H1 (cell line): ENCODE measurements around the gene ATP7A. TPM values are rescaled to one million over a fixed set of nuclear protein-coding genes. Genes with fewer than 3 reads are reported as not detected.

Experiments
- CTCF ChIA-PET: fragments of 300-600 bp; sonication (Branson Sonifier 250); formaldehyde crosslinking; loops from one replicate; lab custom pipeline; 2021; ENCODE audit not compliant: partially characterized antibody; lab: Charles Lee
- POLR2A ChIA-PET: fragments of 300-600 bp; sonication (Branson Sonifier 250); formaldehyde crosslinking; loops from one replicate; lab custom pipeline; 2021; ENCODE audit warnings: inconsistent platforms; ENCODE audit not compliant: partially characterized antibody; lab: Charles Lee
- DNase-seq, 2 experiments: peaks; one replicate each; pipeline versions ENCODE4 v3.0.0 to v3.0.0-alpha.2; 2010 to 2022; ENCODE audit warnings: low spot score in 2 of 2, low read depth in 1 of 2, mixed read lengths in 1 of 2
- FAIRE-seq: peaks from 2 replicates; lab custom pipeline; 2011; peaks lifted over from hg19 to GRCh38; lab: Jason Lieb, UNC
- H2AFZ ChIP-seq: 2 replicates; pipeline ENCODE4 v1.8.1; 2012; ENCODE audit warnings: low read length, inconsistent platforms
- H2AK5ac ChIP-seq: 2 replicates; pipeline ENCODE4 v1.6.1; 2013; ENCODE audit warnings: low read depth, low read length
- H2BK120ac ChIP-seq: replicated peaks from 2 replicates; pipeline ENCODE3; 2013; ENCODE audit warnings: low read depth, low read length, inconsistent platforms
- H2BK12ac ChIP-seq: 2 replicates; pipeline ENCODE4 v1.6.1; 2013; ENCODE audit warnings: low read depth, low read length
- H2BK15ac ChIP-seq: 2 replicates; pipeline ENCODE4 v1.6.1; 2013; ENCODE audit warnings: low read length
- H2BK20ac ChIP-seq: 2 replicates; pipeline ENCODE4 v1.6.1; 2013; ENCODE audit warnings: low read length
- H2BK5ac ChIP-seq: 2 replicates; pipeline ENCODE4 v1.6.1; 2013; ENCODE audit warnings: low read depth, low read length
- H3K14ac ChIP-seq: 2 replicates; pipeline ENCODE4 v1.6.1; 2013; ENCODE audit warnings: inconsistent platforms; ENCODE audit not compliant: insufficient read length
- H3K18ac ChIP-seq: 2 replicates; pipeline ENCODE4 v1.6.1; 2013; ENCODE audit warnings: low read length; ENCODE audit errors: extremely low read depth
- H3K23ac ChIP-seq: 2 replicates; pipeline ENCODE4 v1.6.1; 2013; ENCODE audit warnings: inconsistent platforms; ENCODE audit not compliant: insufficient read length
- H3K23me2 ChIP-seq: 2 replicates; pipeline ENCODE4 v1.6.1; 2013; ENCODE audit warnings: low read depth, low read length
- H3K27ac ChIP-seq: 2 replicates; pipeline ENCODE4 v1.6.1; 2011; ENCODE audit warnings: low read depth, low read length, inconsistent platforms
- H3K27me3 ChIP-seq, 4 experiments: replicated peaks in 1 of 4; 1 replicate in 1 of 4; 2 replicates in 3 of 4; pipeline versions ENCODE4 v1.6.1 to v1.8.1; 2011 to 2013; ENCODE audit warnings: low read length in 3 of 4, mild to moderate bottlenecking in 3 of 4, inconsistent platforms in 2 of 4, mixed read lengths in 2 of 4, moderate library complexity in 1 of 4; ENCODE audit not compliant: control insufficient read depth in 3 of 4, insufficient read depth in 3 of 4; ENCODE audit errors: extremely low read depth in 1 of 4
- H3K36me3 ChIP-seq, 4 experiments: 2 replicates each; pipeline versions ENCODE4 v1.6.1 to v1.8.1; 2011 to 2013; ENCODE audit warnings: mild to moderate bottlenecking in 4 of 4, low read length in 3 of 4, moderate library complexity in 2 of 4, control low read depth in 1 of 4, inconsistent platforms in 1 of 4; ENCODE audit not compliant: insufficient read depth in 4 of 4, control insufficient read depth in 2 of 4
- H3K4ac ChIP-seq: replicated peaks from 2 replicates; pipeline ENCODE3; 2013; ENCODE audit warnings: low read length, low read depth, mixed read lengths, inconsistent platforms; ENCODE audit not compliant: insufficient read length
- H3K4me1 ChIP-seq, 4 experiments: replicated peaks in 1 of 4; 1 replicate in 1 of 4; 2 replicates in 3 of 4; pipeline versions ENCODE4 v1.6.1 to v1.8.1; 2011 to 2013; ENCODE audit warnings: low read length in 3 of 4, inconsistent platforms in 2 of 4, mixed read lengths in 1 of 4; ENCODE audit not compliant: insufficient read depth in 4 of 4, control insufficient read depth in 3 of 4
- H3K4me2 ChIP-seq, 2 experiments: 2 replicates each; pipeline versions ENCODE4 v1.6.1 to v1.8.1; 2011 to 2013; ENCODE audit warnings: low read depth in 2 of 2, low read length in 2 of 2, control low read depth in 1 of 2, inconsistent platforms in 1 of 2, mild to moderate bottlenecking in 1 of 2; ENCODE audit not compliant: insufficient read depth in 1 of 2
- H3K4me3 ChIP-seq, 4 experiments: fragments of 200-600, 300-600 bp in 1 of 4; sonication (generic), shearing (Covaris generic), sonication (Bioruptor Twin) in 1 of 4; 2 replicates each; pipeline versions ENCODE4 v1.5.1 to v1.8.1; 2011 to 2016; ENCODE audit warnings: low read length in 4 of 4, low read depth in 3 of 4, control low read depth in 2 of 4, inconsistent platforms in 2 of 4, mild to moderate bottlenecking in 2 of 4, mixed read lengths in 1 of 4, moderate library complexity in 1 of 4; ENCODE audit not compliant: insufficient read depth in 2 of 4; ENCODE audit errors: extremely low read depth in 1 of 4
- H3K56ac ChIP-seq: replicated peaks from 2 replicates; pipeline ENCODE3; 2013; ENCODE audit warnings: low read depth, mild to moderate bottlenecking, mixed read lengths, low read length, inconsistent platforms; ENCODE audit not compliant: insufficient read length
- H3K79me1 ChIP-seq: 2 replicates; pipeline ENCODE4 v1.6.1; 2013; ENCODE audit warnings: low read depth, low read length, control low read depth
- H3K79me2 ChIP-seq, 2 experiments: 2 replicates each; pipeline versions ENCODE4 v1.6.1 to v1.8.1; 2012 to 2013; ENCODE audit warnings: low read length in 2 of 2, mild to moderate bottlenecking in 2 of 2, inconsistent platforms in 1 of 2; ENCODE audit not compliant: insufficient read depth in 2 of 2, control insufficient read depth in 1 of 2
- H3K9ac ChIP-seq, 4 experiments: replicated peaks in 1 of 4; 1 replicate in 1 of 4; 2 replicates in 3 of 4; pipeline versions ENCODE4 v1.6.1 to v1.8.1; 2011 to 2013; ENCODE audit warnings: low read depth in 3 of 4, low read length in 3 of 4, control low read depth in 2 of 4, mild to moderate bottlenecking in 2 of 4, moderate library complexity in 2 of 4, inconsistent platforms in 1 of 4; ENCODE audit errors: extremely low read depth in 1 of 4
- H3K9me3 ChIP-seq, 2 experiments: 2 replicates each; pipeline versions ENCODE4 v1.6.1 to v1.8.1; 2012 to 2013; ENCODE audit warnings: mild to moderate bottlenecking in 2 of 2, moderate library complexity in 2 of 2, control low read depth in 1 of 2, inconsistent platforms in 1 of 2, low read depth in 1 of 2, low read length in 1 of 2, mixed read lengths in 1 of 2; ENCODE audit not compliant: insufficient read depth in 2 of 2
- H4K20me1 ChIP-seq, 2 experiments: replicated peaks in 1 of 2; 2 replicates each; pipeline versions ENCODE3 to v1.8.1; 2011 to 2013; ENCODE audit warnings: inconsistent platforms in 2 of 2, low read length in 2 of 2, mild to moderate bottlenecking in 1 of 2; ENCODE audit not compliant: insufficient read depth in 2 of 2, control insufficient read depth in 1 of 2
- H4K5ac ChIP-seq: 2 replicates; pipeline ENCODE4 v1.6.1; 2013; ENCODE audit warnings: low read length, low read depth, mixed read lengths, inconsistent platforms; ENCODE audit not compliant: insufficient read length
- H4K8ac ChIP-seq: 2 replicates; pipeline ENCODE4 v1.8.0; 2013; ENCODE audit warnings: mild to moderate bottlenecking, moderate library complexity, low read length, inconsistent platforms; ENCODE audit not compliant: insufficient read depth; ENCODE audit errors: extremely low read depth
- H4K91ac ChIP-seq: replicated peaks from 2 replicates; pipeline ENCODE3; 2013; ENCODE audit warnings: low read length, mixed read lengths, inconsistent platforms; ENCODE audit not compliant: insufficient read length
- CREB1 ChIP-seq: IDR thresholded peaks from 2 replicates; pipeline ENCODE4 v1.6.1; 2012; ENCODE audit warnings: inconsistent platforms
- JUND ChIP-seq: IDR thresholded peaks from 2 replicates; pipeline ENCODE4 v1.6.1; 2011; ENCODE audit warnings: mild to moderate bottlenecking, improper control_type of control experiment, low read length
- POLR2AphosphoS5 ChIP-seq: IDR thresholded peaks from 2 replicates; pipeline ENCODE4 v1.6.1; 2011; ENCODE audit warnings: low read depth, low read length
- RFX5 ChIP-seq: IDR thresholded peaks from 2 replicates; pipeline ENCODE4 v1.6.1; 2011; ENCODE audit warnings: low read depth, low read length, improper control_type of control experiment, borderline replicate concordance
- WGBS, 2 experiments: shearing (Covaris generic) in 1 of 2; methylation state at CpG; one replicate each; pipeline versions ENCODE4 v1.1.6 to v1.1.7; 2013 to 2015; ENCODE audit warnings: low lambda C conversion rate in 2 of 2, mixed read lengths in 2 of 2, inconsistent platforms in 1 of 2, low coverage in 1 of 2, missing lambda C conversion rate in 1 of 2; ENCODE audit not compliant: insufficient replicate concordance in 2 of 2, insufficient coverage in 1 of 2, insufficient read length in 1 of 2; ENCODE audit errors: extremely low coverage in 1 of 2, missing lambda C conversion rate in 1 of 2; 5-methylcytosine and 5-hydroxymethylcytosine counted together
- polyA plus RNA-seq, 7 experiments: library from polyadenylated mRNA; depleted of rRNA in 3 of 7; stranded (reverse) in 5 of 7; unstranded in 2 of 7; fragments of >200 nt in 5 of 7; fragments of 200-250 nt in 2 of 7; gene quantifications; 1 replicate in 5 of 7; 2 replicates in 1 of 7; 4 replicates in 1 of 7; pipeline versions ENCODE4 v1.2.1 to v1.2.3, GENCODE V29; 2011 to 2013; ENCODE audit warnings: missing spikeins in 2 of 7, mixed read lengths in 2 of 7
- total RNA-seq: library from RNA; stranded (reverse); fragmentation: NEBNext Ultra II Directional; extraction: Animal tissue kit (Norgen Biotek cat#: 25700); gene quantifications from 2 replicates; pipeline ENCODE4 v1.2.1, GENCODE V29; 2021
- TF ChIP-seq, protein P1 (sequence below): IDR thresholded peaks from 2 replicates; pipeline ENCODE4 v1.6.1; 2012; ENCODE audit warnings: inconsistent platforms

The ATP7A gene
- total and polyA plus RNA-seq, 2 of the 8 experiments (the other 6 are each of a cell fraction or from before 2014, with no cell fraction given) = 0.73 to 2.8 TPM

DNA sequence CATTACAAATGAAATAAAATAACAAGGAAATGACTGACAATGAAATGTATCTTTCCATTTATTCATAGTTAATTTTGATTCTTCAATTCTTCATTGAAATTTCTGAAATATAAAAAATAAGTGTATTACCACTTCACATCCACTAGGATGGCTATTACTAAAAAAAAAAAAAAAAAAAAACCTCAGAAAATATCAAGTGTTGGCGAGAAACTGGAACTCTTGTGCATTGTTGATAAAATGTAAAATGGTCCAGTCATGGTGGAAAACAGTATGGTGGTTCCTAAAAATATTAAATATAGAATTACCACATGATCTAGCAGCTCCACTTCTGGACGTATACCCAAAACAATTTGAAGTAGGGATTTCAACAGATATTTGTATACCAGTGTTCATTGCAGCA, 36.1 kb downstream of the ATP7A start:
- no peak overlapping the region for H4K5ac ChIP-seq
- H2BK5ac ChIP-seq = no peak overlapping the region
- H2BK120ac ChIP-seq = no peak overlapping the region
- H3K14ac ChIP-seq = no peak overlapping the region
- H3K79me2 ChIP-seq = no peaks in the 10 kb centered on the region
- no peaks in the 10 kb centered on the region for H4K20me1 ChIP-seq
- no peak overlapping the region for H4K8ac ChIP-seq
- H3K4me3 ChIP-seq = no peak overlapping the region
- no peak overlapping the region for H3K18ac ChIP-seq
- H2AK5ac ChIP-seq = no peak overlapping the region
- no peak overlapping the region for H4K91ac ChIP-seq
- H2AFZ ChIP-seq = no peak overlapping the region
- no peaks in the 10 kb centered on the region for H3K4me1 ChIP-seq
- H3K9ac ChIP-seq = no peak overlapping the region
- POLR2A ChIA-PET = no interaction called here
- H3K9me3 ChIP-seq = no peaks in the 10 kb centered on the region
- CTCF ChIA-PET = no interaction called here
- no peak overlapping the region for H3K4ac ChIP-seq
- no peak overlapping the region for H3K23ac ChIP-seq
- whole genome bisulfite sequencing, 2 experiments = 60% methylated on average over 2 of the region's 2 CpGs; no CpG with 5 or more reads in 1 of the 2 experiments
- H3K79me1 ChIP-seq = no peaks in the 10 kb centered on the region
- DNase-seq = no peak
- no peak overlapping the region for H2BK20ac ChIP-seq
- no peak overlapping the region for H2BK12ac ChIP-seq
- H3K36me3 ChIP-seq = no peaks in the 10 kb centered on the region
- no peak overlapping the region for H3K56ac ChIP-seq
- no peak for TF ChIP-seq CREB1
- TF ChIP-seq POLR2AphosphoS5 = no peak
- no peak for TF ChIP-seq RFX5
- TF ChIP-seq, protein P1, sequence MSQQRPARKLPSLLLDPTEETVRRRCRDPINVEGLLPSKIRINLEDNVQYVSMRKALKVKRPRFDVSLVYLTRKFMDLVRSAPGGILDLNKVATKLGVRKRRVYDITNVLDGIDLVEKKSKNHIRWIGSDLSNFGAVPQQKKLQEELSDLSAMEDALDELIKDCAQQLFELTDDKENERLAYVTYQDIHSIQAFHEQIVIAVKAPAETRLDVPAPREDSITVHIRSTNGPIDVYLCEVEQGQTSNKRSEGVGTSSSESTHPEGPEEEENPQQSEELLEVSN = no peak
- no peak for TF ChIP-seq JUND
- FAIRE-seq = no peak
- no peaks in the 10 kb centered on the region for H3K23me2 ChIP-seq
- no peak overlapping the region for H3K4me2 ChIP-seq
- no peaks in the 10 kb centered on the region for H3K27me3 ChIP-seq
- no peak overlapping the region for H3K27ac ChIP-seq
- H2BK15ac ChIP-seq = no peak overlapping the region
